ENCODE data around the gene RNMT. TPM values are rescaled to one million over a fixed set of nuclear protein-coding genes. Genes with fewer than 3 reads are reported as not detected.

RNMT gene
- total and polyA plus RNA-seq, 2 experiments from 2014 or later: 40.7 to 188 TPM

GRCh38 chr18:13713455-13714055, 12.9 kb upstream of the RNMT start (continued):
- TF ChIP-seq ZNF462 (CRISPR knock-in tag; IDR thresholded peaks at IDR 0.05): no peak
- no peak for TF ChIP-seq ZNF114 (CRISPR knock-in tag; IDR thresholded peaks at IDR 0.05)
- no peak for TF ChIP-seq ZNF331 (CRISPR knock-in tag; IDR thresholded peaks at IDR 0.05; ENCODE audit: low read depth)

GRCh38 chr18:13715330-13715729, 11.1 kb upstream of the RNMT start:
- Histone ChIP-seq H4K20me1 (replicated peaks; ENCODE audit: insufficient read depth) (peaks cover 14% of the 10 kb centered on the region), H3K9me2 (ENCODE audit: insufficient read depth) (no peaks in the 10 kb centered on the region), H3K4me1 (ENCODE audit: insufficient read depth) (peaks cover 9% of the 10 kb centered on the region; the same call in 1 of the 2 replicates), H3F3A (replicated peaks; ENCODE audit: low read depth) (no peaks in the 10 kb centered on the region), H3K4me3 (no peak overlapping the region), H3K27me3 (ENCODE audit: insufficient read depth) (no peaks in the 10 kb centered on the region), H2AFZ (no peak overlapping the region), H3K27ac (ENCODE audit: low read depth) (no peak overlapping the region), H3K4me2 (no peak overlapping the region), H3K79me2 (replicated peaks; ENCODE audit: insufficient read depth) (peaks cover 96% of the 10 kb centered on the region), H3K36me3 (ENCODE audit: insufficient read depth) (no peaks in the 10 kb centered on the region)
- DNase-seq (ENCODE audit: low spot score) (no peak), ATAC-seq (no peak)
- Mint-ChIP-seq H3K9me3 (peaks cover 8% of the 10 kb centered on the region; the same call in 2 of the 3 replicates), H3K4me1 (peaks cover 19% of the 10 kb centered on the region), H3K27me3 (ENCODE audit: insufficient read depth, low read depth, poor library complexity) (no peaks in the 10 kb centered on the region), H3K27ac (no peak overlapping the region), H3K4me3 (no peak overlapping the region), H3K36me3 (ENCODE audit: low read depth) (peaks cover 16% of the 10 kb centered on the region)
- TF ChIP-seq ETS1 (IDR thresholded peaks at IDR 0.05): no peak
- TF ChIP-seq NANOG (IDR thresholded peaks at IDR 0.05; ENCODE audit: borderline replicate concordance): no peak
- TF ChIP-seq POLR2AphosphoS5 (IDR thresholded peaks at IDR 0.05; ENCODE audit: low read depth): no peak
- TF ChIP-seq STAT1 (IDR thresholded peaks at IDR 0.05; ENCODE audit: unreplicated experiment): no peak
- TF ChIP-seq EZH2phosphoT487 (IDR thresholded peaks at IDR 0.05; ENCODE audit: unreplicated experiment): no peak
- TF ChIP-seq CTCF (conservative IDR thresholded peaks at IDR 0.05; ENCODE audit: low read depth in 2 of 2): no peak
- TF ChIP-seq CREB1 (CRISPR knock-in tag; IDR thresholded peaks at IDR 0.05; ENCODE audit: low read depth): no peak
